ENCODE data around the gene ZNF740. TPM values are rescaled to one million over a fixed set of nuclear protein-coding genes. Genes with fewer than 3 reads are reported as not detected.

ZNF740 gene
- total RNA-seq, 1 experiment from 2014 or later, result 46.8 TPM

DNA sequence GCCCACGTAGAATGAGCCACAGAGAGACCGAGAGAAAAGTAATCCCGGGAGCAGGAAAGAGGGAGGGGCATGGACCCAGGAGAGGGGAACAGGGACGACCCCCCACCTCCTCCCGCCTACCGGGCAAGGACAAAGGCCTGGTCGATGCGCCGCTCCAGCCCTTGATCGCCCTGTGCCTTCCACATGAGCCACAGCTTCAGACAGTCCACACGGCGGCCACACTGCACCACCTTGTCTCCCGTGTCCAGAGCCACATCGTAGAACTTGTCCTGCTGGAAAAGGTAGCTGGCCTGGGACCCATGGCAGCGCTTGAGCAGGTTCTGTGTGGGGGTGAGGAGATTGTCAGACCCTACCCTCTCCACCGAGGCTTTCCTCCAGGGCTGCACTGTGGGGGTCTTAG is 20.5 kb upstream of the ZNF740 start:
- intact Hi-C loops (cut with micrococcal nuclease; ENCODE audit: unreplicated experiment), result loop anchor here (10.0 kb wide), 1 partner anchor 95 kb away; no protein-coding TSS in a partner anchor
- BruUV-seq (replicated peaks), result no TSS peak

DNA sequence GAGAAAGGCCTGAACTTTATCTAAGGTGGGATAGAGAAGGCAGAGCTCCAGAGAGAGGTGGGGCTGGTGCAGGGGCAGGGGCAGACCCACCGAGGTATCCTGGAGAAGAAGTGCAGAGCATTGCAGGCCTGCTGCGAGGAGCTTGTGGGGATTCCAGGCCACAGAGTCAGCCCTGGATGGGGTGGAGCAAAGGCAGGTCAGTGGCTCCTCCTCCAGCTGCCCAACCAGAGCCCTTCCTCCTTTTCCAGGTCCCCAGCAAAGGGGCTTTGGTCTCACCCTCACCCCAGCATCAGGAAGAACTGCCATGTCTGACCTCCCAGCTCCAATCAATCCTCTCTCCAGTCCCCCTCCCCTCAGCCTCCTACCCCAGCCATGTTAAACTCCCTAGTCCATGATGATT is 19.8 kb upstream of the ZNF740 start:
- in situ Hi-C loops (cut with HindIII; ENCODE audit: low pct_unique_long_range_greater_than_20kb, low sequenced_read_pairs), result no loop called here
- ATAC-seq, result no peak

More for the DNA sequence above, 20.5 kb upstream of the ZNF740 start:
- H3K9me3 ChIP-seq (ENCODE audit: control insufficient read depth, insufficient read depth, low read depth, low read length), result no peaks in the 10 kb centered on the region
- ChIA-PET CTCF (interaction anchor here (0.6 to 3.1 kb wide), 11 partner anchors 9 to 219 kb away, joined by 3 to 15 read pairs (median 3); partner anchors contain the start of gene AAAS), POLR2A (interaction anchor here (1.2 kb wide), 1 partner anchor 21 kb away, joined by 3 read pairs; the partner anchor contains the start of genes CSAD and ZNF740)
- DNase-seq (ENCODE audit: low read depth, low spot score) (no peak), ATAC-seq (peak; percentile 31)
- H3K4me3 ChIP-seq (ENCODE audit: low read depth in 2 of 2, low read length in 2 of 2), result no peak overlapping the region
- H3K27ac ChIP-seq (ENCODE audit: low read length), result peak overlapping the region; percentile 69; the same call in 1 of the 2 replicates
- no peaks in the 10 kb centered on the region for H3K4me1 ChIP-seq (ENCODE audit: control insufficient read depth, insufficient read depth, low read length)
- TF ChIP-seq, protein P1, sequence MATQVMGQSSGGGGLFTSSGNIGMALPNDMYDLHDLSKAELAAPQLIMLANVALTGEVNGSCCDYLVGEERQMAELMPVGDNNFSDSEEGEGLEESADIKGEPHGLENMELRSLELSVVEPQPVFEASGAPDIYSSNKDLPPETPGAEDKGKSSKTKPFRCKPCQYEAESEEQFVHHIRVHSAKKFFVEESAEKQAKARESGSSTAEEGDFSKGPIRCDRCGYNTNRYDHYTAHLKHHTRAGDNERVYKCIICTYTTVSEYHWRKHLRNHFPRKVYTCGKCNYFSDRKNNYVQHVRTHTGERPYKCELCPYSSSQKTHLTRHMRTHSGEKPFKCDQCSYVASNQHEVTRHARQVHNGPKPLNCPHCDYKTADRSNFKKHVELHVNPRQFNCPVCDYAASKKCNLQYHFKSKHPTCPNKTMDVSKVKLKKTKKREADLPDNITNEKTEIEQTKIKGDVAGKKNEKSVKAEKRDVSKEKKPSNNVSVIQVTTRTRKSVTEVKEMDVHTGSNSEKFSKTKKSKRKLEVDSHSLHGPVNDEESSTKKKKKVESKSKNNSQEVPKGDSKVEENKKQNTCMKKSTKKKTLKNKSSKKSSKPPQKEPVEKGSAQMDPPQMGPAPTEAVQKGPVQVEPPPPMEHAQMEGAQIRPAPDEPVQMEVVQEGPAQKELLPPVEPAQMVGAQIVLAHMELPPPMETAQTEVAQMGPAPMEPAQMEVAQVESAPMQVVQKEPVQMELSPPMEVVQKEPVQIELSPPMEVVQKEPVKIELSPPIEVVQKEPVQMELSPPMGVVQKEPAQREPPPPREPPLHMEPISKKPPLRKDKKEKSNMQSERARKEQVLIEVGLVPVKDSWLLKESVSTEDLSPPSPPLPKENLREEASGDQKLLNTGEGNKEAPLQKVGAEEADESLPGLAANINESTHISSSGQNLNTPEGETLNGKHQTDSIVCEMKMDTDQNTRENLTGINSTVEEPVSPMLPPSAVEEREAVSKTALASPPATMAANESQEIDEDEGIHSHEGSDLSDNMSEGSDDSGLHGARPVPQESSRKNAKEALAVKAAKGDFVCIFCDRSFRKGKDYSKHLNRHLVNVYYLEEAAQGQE (IDR thresholded peaks at IDR 0.05; ENCODE audit: insufficient read depth in 1 of 2, low read depth in 2 of 2, low read length in 1 of 2), result no peak
- TF ChIP-seq SIN3A (IDR thresholded peaks at IDR 0.05; ENCODE audit: borderline replicate concordance, insufficient read depth, low read depth, low read length), result no peak
- TF ChIP-seq POLR2AphosphoS5 (IDR thresholded peaks at IDR 0.05; ENCODE audit: low read depth, low read length), result no peak
- no peak for TF ChIP-seq TCF7L2 (IDR thresholded peaks at IDR 0.05; ENCODE audit: low read depth, low read length)
- TF ChIP-seq, protein P2, sequence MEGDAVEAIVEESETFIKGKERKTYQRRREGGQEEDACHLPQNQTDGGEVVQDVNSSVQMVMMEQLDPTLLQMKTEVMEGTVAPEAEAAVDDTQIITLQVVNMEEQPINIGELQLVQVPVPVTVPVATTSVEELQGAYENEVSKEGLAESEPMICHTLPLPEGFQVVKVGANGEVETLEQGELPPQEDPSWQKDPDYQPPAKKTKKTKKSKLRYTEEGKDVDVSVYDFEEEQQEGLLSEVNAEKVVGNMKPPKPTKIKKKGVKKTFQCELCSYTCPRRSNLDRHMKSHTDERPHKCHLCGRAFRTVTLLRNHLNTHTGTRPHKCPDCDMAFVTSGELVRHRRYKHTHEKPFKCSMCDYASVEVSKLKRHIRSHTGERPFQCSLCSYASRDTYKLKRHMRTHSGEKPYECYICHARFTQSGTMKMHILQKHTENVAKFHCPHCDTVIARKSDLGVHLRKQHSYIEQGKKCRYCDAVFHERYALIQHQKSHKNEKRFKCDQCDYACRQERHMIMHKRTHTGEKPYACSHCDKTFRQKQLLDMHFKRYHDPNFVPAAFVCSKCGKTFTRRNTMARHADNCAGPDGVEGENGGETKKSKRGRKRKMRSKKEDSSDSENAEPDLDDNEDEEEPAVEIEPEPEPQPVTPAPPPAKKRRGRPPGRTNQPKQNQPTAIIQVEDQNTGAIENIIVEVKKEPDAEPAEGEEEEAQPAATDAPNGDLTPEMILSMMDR (IDR thresholded peaks at IDR 0.05), result no peak
- no peaks in the 10 kb centered on the region for H3K27me3 ChIP-seq (ENCODE audit: control insufficient read depth, insufficient read depth, low read length)
- no peaks in the 10 kb centered on the region for H3K36me3 ChIP-seq (ENCODE audit: control insufficient read depth, insufficient read depth, low read length)
- in situ Hi-C loops (cut with HindIII; ENCODE audit: low pct_unique_long_range_greater_than_20kb, low sequenced_read_pairs), result no loop called here

More for the DNA sequence above, 19.8 kb upstream of the ZNF740 start:
- POLR2A ChIA-PET, result interaction anchor here (1.2 kb wide), 1 partner anchor 20 kb away, joined by 3 read pairs; the partner anchor contains the start of genes CSAD and ZNF740
- no TSS peak for BruUV-seq (replicated peaks)
- no peaks in the 10 kb centered on the region for H3K27me3 ChIP-seq (ENCODE audit: control insufficient read depth, insufficient read depth, low read length)
- DNase-seq (ENCODE audit: low read depth, low spot score), result no peak
- no peaks in the 10 kb centered on the region for H3K36me3 ChIP-seq (ENCODE audit: control insufficient read depth, insufficient read depth, low read length)
- CTCF ChIA-PET, result interaction anchor here (0.6 to 3.1 kb wide), 6 partner anchors 10 to 161 kb away, joined by 3 to 15 read pairs (median 4); partner anchors contain the start of gene AAAS
- no peaks in the 10 kb centered on the region for H3K4me1 ChIP-seq (ENCODE audit: control insufficient read depth, insufficient read depth, low read length)
- TF ChIP-seq, protein P1 (IDR thresholded peaks at IDR 0.05; ENCODE audit: insufficient read depth in 1 of 2, low read depth in 2 of 2, low read length in 1 of 2), result no peak
- no peak for TF ChIP-seq TCF7L2 (IDR thresholded peaks at IDR 0.05; ENCODE audit: low read depth, low read length)
- no peak for TF ChIP-seq SIN3A (IDR thresholded peaks at IDR 0.05; ENCODE audit: borderline replicate concordance, insufficient read depth, low read depth, low read length)
- TF ChIP-seq, protein P2 (IDR thresholded peaks at IDR 0.05), result no peak
- no peak for TF ChIP-seq POLR2AphosphoS5 (IDR thresholded peaks at IDR 0.05; ENCODE audit: low read depth, low read length)
- intact Hi-C loops (cut with micrococcal nuclease; ENCODE audit: unreplicated experiment), result no loop called here
- H3K4me3 ChIP-seq (ENCODE audit: low read depth in 2 of 2, low read length in 2 of 2), result no peak overlapping the region
- no peak overlapping the region for H3K27ac ChIP-seq (ENCODE audit: low read length)
- no peaks in the 10 kb centered on the region for H3K9me3 ChIP-seq (ENCODE audit: control insufficient read depth, insufficient read depth, low read depth, low read length)

Measured in Panc1 (cell line).